WTC11 (cell line): ENCODE measurements around the gene MAMSTR. TPM values are rescaled to one million over a fixed set of nuclear protein-coding genes. Genes with fewer than 3 reads are reported as not detected.
A peak's percentile ranks its signal among the peaks of the same experiment; 100 is the strongest.

Experiments used
- ATAC-seq: fragments of 200-7000 bp; cut with Tn5 transposase; 2 replicates; pipeline ENCODE4 v1.10.0; 2021; ENCODE audit warnings: mild to moderate bottlenecking, moderate library complexity
- CTCF ChIA-PET: fragments of 300-600 bp; sonication (Branson Sonifier 250); formaldehyde crosslinking; loops from one replicate; lab custom pipeline; 2021; ENCODE audit warnings: antibody characterized with exemption; lab: Charles Lee
- POLR2A ChIA-PET: fragments of 350-600 bp; sonication (Branson Sonifier 250); formaldehyde crosslinking; loops from one replicate; lab custom pipeline; 2021; ENCODE audit warnings: antibody characterized with exemption; lab: Charles Lee
- DNase-seq: peaks from one replicate; pipeline ENCODE4 v3.0.0; 2021; ENCODE audit warnings: low spot score
- H3K27ac Mint-ChIP-seq: 2 replicates; pipeline ENCODE4 v1.8.0; 2021; ENCODE audit warnings: mixed read lengths
- H3K27me3 Mint-ChIP-seq: 2 replicates; pipeline ENCODE4 v1.8.0; 2021; ENCODE audit warnings: low read depth, mild to moderate bottlenecking, moderate library complexity, mixed read lengths
- H3K36me3 Mint-ChIP-seq: 2 replicates; pipeline ENCODE4 v1.8.0; 2021; ENCODE audit warnings: mixed read lengths
- H3K4me1 Mint-ChIP-seq: 2 replicates; pipeline ENCODE4 v1.8.0; 2022; ENCODE audit warnings: mixed read lengths
- H3K4me3 Mint-ChIP-seq: 2 replicates; pipeline ENCODE4 v1.8.0; 2021; ENCODE audit warnings: mild to moderate bottlenecking, moderate library complexity, mixed read lengths
- H3K9me3 Mint-ChIP-seq: 2 replicates; pipeline ENCODE4 v1.8.0; 2021; ENCODE audit warnings: mixed read lengths
- GTF2I ChIP-seq: fragments of 250-450 bp; sonication (Bioruptor Pico); conservative IDR thresholded peaks from 2 replicates; pipeline ENCODE4 v1.4.0; 2021; ENCODE audit warnings: mild to moderate bottlenecking
- MYBL2 ChIP-seq: sonication (generic); formaldehyde crosslinking; IDR thresholded peaks from 2 replicates; pipeline ENCODE4 v1.8.1; 2023; ENCODE audit warnings: mild to moderate bottlenecking, moderate library complexity, missing genetic modification reagents
- NR1H2 ChIP-seq: sonication (generic); formaldehyde crosslinking; IDR thresholded peaks from 2 replicates; pipeline ENCODE4 v1.9.0; 2021; ENCODE audit warnings: mild to moderate bottlenecking, moderate library complexity, missing genetic modification reagents
- NR2C2 ChIP-seq: sonication (generic); formaldehyde crosslinking; IDR thresholded peaks from 2 replicates; pipeline ENCODE4 v1.8.0; 2022; ENCODE audit warnings: mild to moderate bottlenecking, missing genetic modification reagents
- RELA ChIP-seq: sonication (generic); formaldehyde crosslinking; IDR thresholded peaks from 2 replicates; pipeline ENCODE4 v1.8.1; 2022; ENCODE audit warnings: missing genetic modification reagents, mild to moderate bottlenecking, borderline replicate concordance
- SMAD4 ChIP-seq: sonication (generic); formaldehyde crosslinking; IDR thresholded peaks from 2 replicates; pipeline ENCODE4 v1.8.0; 2022; ENCODE audit warnings: mild to moderate bottlenecking, missing genetic modification reagents
- SOX15 ChIP-seq: fragments of 250-450 bp; sonication (Bioruptor Pico); IDR thresholded peaks from 2 replicates; pipeline ENCODE4 v1.9.0; 2021; ENCODE audit warnings: mild to moderate bottlenecking
- SP1 ChIP-seq: sonication (generic); formaldehyde crosslinking; conservative IDR thresholded peaks from 2 replicates; pipeline ENCODE4 v1.8.1; 2022; ENCODE audit warnings: missing genetic modification reagents
- TCF7 ChIP-seq: sonication (generic); formaldehyde crosslinking; IDR thresholded peaks from 2 replicates; pipeline ENCODE4 v1.8.0; 2022; ENCODE audit warnings: mild to moderate bottlenecking, low read depth, missing genetic modification reagents, moderate library complexity
- TP53 ChIP-seq: sonication (generic); formaldehyde crosslinking; IDR thresholded peaks from 2 replicates; pipeline ENCODE4 v1.8.1; 2023; ENCODE audit warnings: mild to moderate bottlenecking, missing genetic modification reagents
- ZNF423 ChIP-seq: fragments of 250-450 bp; sonication (Bioruptor Pico); IDR thresholded peaks from 2 replicates; pipeline ENCODE4 v2.1.2; 2022; ENCODE audit warnings: mild to moderate bottlenecking, moderate library complexity
- ZNF671 ChIP-seq: fragments of 250-450 bp; sonication (Bioruptor Pico); IDR thresholded peaks from 2 replicates; pipeline ENCODE4 v1.8.0; 2021; ENCODE audit warnings: mild to moderate bottlenecking
- total RNA-seq: library from RNA; stranded (reverse); gene quantifications from 3 replicates; pipeline ENCODE4 v1.2.3, GENCODE V29; 2021
- TF ChIP-seq, protein P1 (sequence below): sonication (generic); formaldehyde crosslinking; IDR thresholded peaks from 2 replicates; pipeline ENCODE4 v1.8.0; 2022; ENCODE audit warnings: mild to moderate bottlenecking, missing genetic modification reagents
- TF ChIP-seq, protein P2 (sequence below): sonication (generic); formaldehyde crosslinking; IDR thresholded peaks from 2 replicates; pipeline ENCODE4 v1.8.1; 2022; ENCODE audit warnings: low read depth, missing genetic modification reagents, borderline replicate concordance
- TF ChIP-seq, protein P3 (sequence below): sonication (generic); formaldehyde crosslinking; IDR thresholded peaks from 2 replicates; pipeline ENCODE4 v1.8.0; 2022; ENCODE audit warnings: missing genetic modification reagents
- TF ChIP-seq, protein P4 (sequence below): sonication (generic); formaldehyde crosslinking; IDR thresholded peaks from 2 replicates; pipeline ENCODE4 v1.8.1; 2023; ENCODE audit warnings: mild to moderate bottlenecking, missing genetic modification reagents
- TF ChIP-seq, protein P5 (sequence below): sonication (generic); formaldehyde crosslinking; IDR thresholded peaks from 2 replicates; pipeline ENCODE4 v1.8.0; 2023; ENCODE audit warnings: missing genetic modification reagents
- TF ChIP-seq, protein P6 (sequence below): fragments of 250-450 bp; sonication (Bioruptor Pico); IDR thresholded peaks from 2 replicates; pipeline ENCODE4 v1.9.0; 2021; ENCODE audit warnings: mild to moderate bottlenecking
- TF ChIP-seq, protein P7 (sequence below): sonication (generic); formaldehyde crosslinking; conservative IDR thresholded peaks from 2 replicates; pipeline ENCODE4 v1.8.1; 2022; ENCODE audit warnings: mild to moderate bottlenecking, missing genetic modification reagents
- TF ChIP-seq, protein P8 (sequence below): fragments of 250-450 bp; sonication (Bioruptor Pico); IDR thresholded peaks from 2 replicates; pipeline ENCODE4 v1.8.0; 2021; ENCODE audit warnings: mild to moderate bottlenecking
- TF ChIP-seq, protein P9 (sequence below): sonication (generic); formaldehyde crosslinking; IDR thresholded peaks from 2 replicates; pipeline ENCODE4 v1.8.1; 2023; ENCODE audit warnings: mild to moderate bottlenecking, missing genetic modification reagents
- TF ChIP-seq, protein P10 (sequence below): sonication (generic); formaldehyde crosslinking; IDR thresholded peaks from 2 replicates; pipeline ENCODE4 v1.8.1; 2023; ENCODE audit warnings: mild to moderate bottlenecking, missing genetic modification reagents, moderate library complexity

Gene MAMSTR
- total RNA-seq, 1 experiment from 2014 or later, result 1.4 TPM

DNA sequence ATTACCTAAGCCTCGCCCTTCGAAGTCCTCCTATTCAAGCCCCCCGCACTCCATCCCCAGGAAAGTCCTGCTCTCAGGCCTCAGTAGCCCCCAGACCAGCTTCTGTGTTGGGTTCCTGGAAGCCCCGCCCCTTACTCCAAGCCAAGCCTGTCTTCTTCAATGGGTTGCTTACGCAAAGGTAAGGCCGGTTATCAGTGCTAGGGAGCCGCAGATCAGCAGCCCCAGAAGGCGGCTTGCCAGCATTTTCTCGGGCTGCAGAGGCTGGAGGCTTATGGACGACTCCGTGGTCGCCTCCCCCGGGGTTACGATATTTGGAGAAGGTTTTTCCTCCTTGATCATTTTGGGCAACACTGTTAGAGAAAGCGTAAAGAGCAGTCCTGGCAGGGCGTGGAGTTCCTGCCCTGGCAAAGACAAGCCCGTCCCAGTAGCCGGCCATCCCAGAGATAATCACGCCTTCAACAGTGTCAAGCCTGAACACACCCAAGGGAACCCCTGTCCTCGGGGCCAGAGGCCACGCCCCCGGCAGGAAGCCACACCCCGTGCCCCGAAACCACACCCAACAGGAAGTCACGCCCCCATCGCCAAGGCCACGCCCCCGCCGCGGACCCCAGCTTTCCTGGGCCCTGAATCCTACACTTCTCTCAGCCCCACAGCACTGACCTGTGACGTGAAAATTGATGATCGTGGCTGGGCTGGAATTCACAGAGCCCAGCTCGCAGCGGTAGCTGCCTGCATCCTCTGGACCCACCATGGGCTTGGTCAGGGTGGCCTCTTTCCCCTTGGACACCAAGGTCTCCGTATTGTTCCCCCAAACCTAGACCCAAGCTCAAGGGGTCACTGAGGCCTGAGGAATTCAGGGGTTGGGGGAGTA is 21.8 kb upstream of the MAMSTR start:
- peak overlapping the region; percentile 74 for H3K27ac Mint-ChIP-seq
- ATAC-seq (peak; percentile 29), DNase-seq (peak; percentile 85)
- peaks cover 50% of the 10 kb centered on the region for H3K27me3 Mint-ChIP-seq
- ChIA-PET POLR2A (no interaction called here), CTCF (interaction anchor here (0.5 to 5.7 kb wide), 5 partner anchors 27 to 487 kb away, joined by 3 to 49 read pairs (median 4); partner anchors contain the start of gene CA11)
- peaks cover 48% of the 10 kb centered on the region for H3K4me1 Mint-ChIP-seq
- H3K9me3 Mint-ChIP-seq, result no peaks in the 10 kb centered on the region
- TF ChIP-seq SMAD4 (CRISPR knock-in tag), result no peak
- TF ChIP-seq, protein P1, sequence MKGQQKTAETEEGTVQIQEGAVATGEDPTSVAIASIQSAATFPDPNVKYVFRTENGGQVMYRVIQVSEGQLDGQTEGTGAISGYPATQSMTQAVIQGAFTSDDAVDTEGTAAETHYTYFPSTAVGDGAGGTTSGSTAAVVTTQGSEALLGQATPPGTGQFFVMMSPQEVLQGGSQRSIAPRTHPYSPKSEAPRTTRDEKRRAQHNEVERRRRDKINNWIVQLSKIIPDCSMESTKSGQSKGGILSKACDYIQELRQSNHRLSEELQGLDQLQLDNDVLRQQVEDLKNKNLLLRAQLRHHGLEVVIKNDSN (CRISPR knock-in tag), result peak; percentile 39; the same call in 1 of the 2 replicates
- TF ChIP-seq, protein P2, sequence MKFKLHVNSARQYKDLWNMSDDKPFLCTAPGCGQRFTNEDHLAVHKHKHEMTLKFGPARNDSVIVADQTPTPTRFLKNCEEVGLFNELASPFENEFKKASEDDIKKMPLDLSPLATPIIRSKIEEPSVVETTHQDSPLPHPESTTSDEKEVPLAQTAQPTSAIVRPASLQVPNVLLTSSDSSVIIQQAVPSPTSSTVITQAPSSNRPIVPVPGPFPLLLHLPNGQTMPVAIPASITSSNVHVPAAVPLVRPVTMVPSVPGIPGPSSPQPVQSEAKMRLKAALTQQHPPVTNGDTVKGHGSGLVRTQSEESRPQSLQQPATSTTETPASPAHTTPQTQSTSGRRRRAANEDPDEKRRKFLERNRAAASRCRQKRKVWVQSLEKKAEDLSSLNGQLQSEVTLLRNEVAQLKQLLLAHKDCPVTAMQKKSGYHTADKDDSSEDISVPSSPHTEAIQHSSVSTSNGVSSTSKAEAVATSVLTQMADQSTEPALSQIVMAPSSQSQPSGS (CRISPR knock-in tag), result no peak
- TF ChIP-seq, protein P3, sequence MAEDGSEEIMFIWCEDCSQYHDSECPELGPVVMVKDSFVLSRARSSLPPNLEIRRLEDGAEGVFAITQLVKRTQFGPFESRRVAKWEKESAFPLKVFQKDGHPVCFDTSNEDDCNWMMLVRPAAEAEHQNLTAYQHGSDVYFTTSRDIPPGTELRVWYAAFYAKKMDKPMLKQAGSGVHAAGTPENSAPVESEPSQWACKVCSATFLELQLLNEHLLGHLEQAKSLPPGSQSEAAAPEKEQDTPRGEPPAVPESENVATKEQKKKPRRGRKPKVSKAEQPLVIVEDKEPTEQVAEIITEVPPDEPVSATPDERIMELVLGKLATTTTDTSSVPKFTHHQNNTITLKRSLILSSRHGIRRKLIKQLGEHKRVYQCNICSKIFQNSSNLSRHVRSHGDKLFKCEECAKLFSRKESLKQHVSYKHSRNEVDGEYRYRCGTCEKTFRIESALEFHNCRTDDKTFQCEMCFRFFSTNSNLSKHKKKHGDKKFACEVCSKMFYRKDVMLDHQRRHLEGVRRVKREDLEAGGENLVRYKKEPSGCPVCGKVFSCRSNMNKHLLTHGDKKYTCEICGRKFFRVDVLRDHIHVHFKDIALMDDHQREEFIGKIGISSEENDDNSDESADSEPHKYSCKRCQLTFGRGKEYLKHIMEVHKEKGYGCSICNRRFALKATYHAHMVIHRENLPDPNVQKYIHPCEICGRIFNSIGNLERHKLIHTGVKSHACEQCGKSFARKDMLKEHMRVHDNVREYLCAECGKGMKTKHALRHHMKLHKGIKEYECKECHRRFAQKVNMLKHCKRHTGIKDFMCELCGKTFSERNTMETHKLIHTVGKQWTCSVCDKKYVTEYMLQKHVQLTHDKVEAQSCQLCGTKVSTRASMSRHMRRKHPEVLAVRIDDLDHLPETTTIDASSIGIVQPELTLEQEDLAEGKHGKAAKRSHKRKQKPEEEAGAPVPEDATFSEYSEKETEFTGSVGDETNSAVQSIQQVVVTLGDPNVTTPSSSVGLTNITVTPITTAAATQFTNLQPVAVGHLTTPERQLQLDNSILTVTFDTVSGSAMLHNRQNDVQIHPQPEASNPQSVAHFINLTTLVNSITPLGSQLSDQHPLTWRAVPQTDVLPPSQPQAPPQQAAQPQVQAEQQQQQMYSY (CRISPR knock-in tag), result no peak
- no peak for TF ChIP-seq NR2C2 (CRISPR knock-in tag)
- no peak for TF ChIP-seq ZNF423 (CRISPR knock-in tag)
- TF ChIP-seq GTF2I, result no peak
- no peak for TF ChIP-seq SOX15 (CRISPR knock-in tag)
- TF ChIP-seq TP53 (CRISPR knock-in tag), result no peak
- TF ChIP-seq, protein P4, sequence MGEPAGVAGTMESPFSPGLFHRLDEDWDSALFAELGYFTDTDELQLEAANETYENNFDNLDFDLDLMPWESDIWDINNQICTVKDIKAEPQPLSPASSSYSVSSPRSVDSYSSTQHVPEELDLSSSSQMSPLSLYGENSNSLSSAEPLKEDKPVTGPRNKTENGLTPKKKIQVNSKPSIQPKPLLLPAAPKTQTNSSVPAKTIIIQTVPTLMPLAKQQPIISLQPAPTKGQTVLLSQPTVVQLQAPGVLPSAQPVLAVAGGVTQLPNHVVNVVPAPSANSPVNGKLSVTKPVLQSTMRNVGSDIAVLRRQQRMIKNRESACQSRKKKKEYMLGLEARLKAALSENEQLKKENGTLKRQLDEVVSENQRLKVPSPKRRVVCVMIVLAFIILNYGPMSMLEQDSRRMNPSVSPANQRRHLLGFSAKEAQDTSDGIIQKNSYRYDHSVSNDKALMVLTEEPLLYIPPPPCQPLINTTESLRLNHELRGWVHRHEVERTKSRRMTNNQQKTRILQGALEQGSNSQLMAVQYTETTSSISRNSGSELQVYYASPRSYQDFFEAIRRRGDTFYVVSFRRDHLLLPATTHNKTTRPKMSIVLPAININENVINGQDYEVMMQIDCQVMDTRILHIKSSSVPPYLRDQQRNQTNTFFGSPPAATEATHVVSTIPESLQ (CRISPR knock-in tag), result no peak
- TF ChIP-seq NR1H2 (CRISPR knock-in tag), result no peak
- TF ChIP-seq, protein P5, sequence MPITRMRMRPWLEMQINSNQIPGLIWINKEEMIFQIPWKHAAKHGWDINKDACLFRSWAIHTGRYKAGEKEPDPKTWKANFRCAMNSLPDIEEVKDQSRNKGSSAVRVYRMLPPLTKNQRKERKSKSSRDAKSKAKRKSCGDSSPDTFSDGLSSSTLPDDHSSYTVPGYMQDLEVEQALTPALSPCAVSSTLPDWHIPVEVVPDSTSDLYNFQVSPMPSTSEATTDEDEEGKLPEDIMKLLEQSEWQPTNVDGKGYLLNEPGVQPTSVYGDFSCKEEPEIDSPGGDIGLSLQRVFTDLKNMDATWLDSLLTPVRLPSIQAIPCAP, result no peak
- TF ChIP-seq, protein P6, sequence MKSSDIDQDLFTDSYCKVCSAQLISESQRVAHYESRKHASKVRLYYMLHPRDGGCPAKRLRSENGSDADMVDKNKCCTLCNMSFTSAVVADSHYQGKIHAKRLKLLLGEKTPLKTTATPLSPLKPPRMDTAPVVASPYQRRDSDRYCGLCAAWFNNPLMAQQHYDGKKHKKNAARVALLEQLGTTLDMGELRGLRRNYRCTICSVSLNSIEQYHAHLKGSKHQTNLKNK (CRISPR knock-in tag), result no peak
- TF ChIP-seq, protein P7, sequence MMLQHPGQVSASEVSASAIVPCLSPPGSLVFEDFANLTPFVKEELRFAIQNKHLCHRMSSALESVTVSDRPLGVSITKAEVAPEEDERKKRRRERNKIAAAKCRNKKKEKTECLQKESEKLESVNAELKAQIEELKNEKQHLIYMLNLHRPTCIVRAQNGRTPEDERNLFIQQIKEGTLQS (CRISPR knock-in tag), result no peak
- TF ChIP-seq RELA (CRISPR knock-in tag), result no peak
- TF ChIP-seq TCF7 (CRISPR knock-in tag), result no peak
- TF ChIP-seq, protein P8, sequence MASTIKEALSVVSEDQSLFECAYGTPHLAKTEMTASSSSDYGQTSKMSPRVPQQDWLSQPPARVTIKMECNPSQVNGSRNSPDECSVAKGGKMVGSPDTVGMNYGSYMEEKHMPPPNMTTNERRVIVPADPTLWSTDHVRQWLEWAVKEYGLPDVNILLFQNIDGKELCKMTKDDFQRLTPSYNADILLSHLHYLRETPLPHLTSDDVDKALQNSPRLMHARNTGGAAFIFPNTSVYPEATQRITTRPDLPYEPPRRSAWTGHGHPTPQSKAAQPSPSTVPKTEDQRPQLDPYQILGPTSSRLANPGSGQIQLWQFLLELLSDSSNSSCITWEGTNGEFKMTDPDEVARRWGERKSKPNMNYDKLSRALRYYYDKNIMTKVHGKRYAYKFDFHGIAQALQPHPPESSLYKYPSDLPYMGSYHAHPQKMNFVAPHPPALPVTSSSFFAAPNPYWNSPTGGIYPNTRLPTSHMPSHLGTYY (CRISPR knock-in tag), result no peak
- TF ChIP-seq, protein P9, sequence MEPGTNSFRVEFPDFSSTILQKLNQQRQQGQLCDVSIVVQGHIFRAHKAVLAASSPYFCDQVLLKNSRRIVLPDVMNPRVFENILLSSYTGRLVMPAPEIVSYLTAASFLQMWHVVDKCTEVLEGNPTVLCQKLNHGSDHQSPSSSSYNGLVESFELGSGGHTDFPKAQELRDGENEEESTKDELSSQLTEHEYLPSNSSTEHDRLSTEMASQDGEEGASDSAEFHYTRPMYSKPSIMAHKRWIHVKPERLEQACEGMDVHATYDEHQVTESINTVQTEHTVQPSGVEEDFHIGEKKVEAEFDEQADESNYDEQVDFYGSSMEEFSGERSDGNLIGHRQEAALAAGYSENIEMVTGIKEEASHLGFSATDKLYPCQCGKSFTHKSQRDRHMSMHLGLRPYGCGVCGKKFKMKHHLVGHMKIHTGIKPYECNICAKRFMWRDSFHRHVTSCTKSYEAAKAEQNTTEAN (CRISPR knock-in tag), result no peak
- TF ChIP-seq MYBL2, result no peak
- no peak for TF ChIP-seq ZNF671 (CRISPR knock-in tag)
- TF ChIP-seq, protein P10, sequence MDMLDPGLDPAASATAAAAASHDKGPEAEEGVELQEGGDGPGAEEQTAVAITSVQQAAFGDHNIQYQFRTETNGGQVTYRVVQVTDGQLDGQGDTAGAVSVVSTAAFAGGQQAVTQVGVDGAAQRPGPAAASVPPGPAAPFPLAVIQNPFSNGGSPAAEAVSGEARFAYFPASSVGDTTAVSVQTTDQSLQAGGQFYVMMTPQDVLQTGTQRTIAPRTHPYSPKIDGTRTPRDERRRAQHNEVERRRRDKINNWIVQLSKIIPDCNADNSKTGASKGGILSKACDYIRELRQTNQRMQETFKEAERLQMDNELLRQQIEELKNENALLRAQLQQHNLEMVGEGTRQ (CRISPR knock-in tag), result peak; percentile 34; the same call in 1 of the 2 replicates
- peak; percentile 74 for TF ChIP-seq SP1
- H3K4me3 Mint-ChIP-seq, result peak overlapping the region; percentile 54
- H3K36me3 Mint-ChIP-seq, result no peaks in the 10 kb centered on the region
